GM19455 (cell line): ENCODE data around the gene TSPAN5.
"Not testable (repeated sequence)": the region's sequence is repeated elsewhere in the genome, so short reads cannot be mapped to it uniquely, and the experiment has no call there.

Experiments
- ATAC-seq: cut with Tn5 transposase; IDR thresholded peaks from one replicate; pipeline ENCODE4 v1.9.1; 2021; ENCODE audit not compliant: unreplicated experiment

The TSPAN5 gene

DNA sequence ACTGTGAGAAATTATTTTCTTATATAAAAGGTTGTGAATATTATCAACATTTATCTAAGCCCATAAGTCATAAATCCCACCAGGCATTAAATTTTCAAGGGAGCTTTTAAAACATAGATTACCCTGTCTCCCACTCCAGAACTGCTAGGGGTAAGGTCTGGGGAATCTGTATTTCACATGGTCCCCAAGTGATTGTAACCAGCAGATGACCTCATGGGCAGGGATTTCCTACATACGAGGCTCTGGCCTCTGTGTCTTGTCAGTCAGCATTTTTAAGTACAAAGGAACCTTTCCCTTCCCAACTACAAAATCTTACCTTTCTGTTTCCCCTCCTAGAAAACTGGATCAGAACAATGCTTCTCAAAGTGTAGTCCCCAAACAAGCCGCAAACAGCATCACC lies 188.6 kb downstream of the TSPAN5 start:
- ATAC-seq, result no peak

DNA sequence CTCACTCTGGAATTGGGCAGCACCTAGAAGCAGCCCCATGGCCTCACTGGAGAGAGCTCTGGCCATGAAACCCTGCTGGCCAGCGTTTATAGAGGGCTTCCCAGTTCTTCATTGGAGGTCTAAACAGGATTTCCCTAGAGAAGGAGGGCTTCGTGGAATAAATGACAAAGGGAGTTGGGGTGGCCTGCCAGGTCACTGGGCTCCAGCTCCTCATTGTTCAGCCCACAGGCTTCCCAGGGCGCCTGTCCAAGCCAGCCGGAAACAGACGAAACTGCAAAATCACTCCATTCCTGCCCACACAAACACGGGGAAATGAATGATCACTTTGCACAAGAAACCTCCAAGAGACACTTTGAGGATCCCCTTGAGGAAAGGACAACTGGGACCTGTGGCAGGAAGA lies 189.7 kb downstream of the TSPAN5 start:
- ATAC-seq, result no peak

DNA sequence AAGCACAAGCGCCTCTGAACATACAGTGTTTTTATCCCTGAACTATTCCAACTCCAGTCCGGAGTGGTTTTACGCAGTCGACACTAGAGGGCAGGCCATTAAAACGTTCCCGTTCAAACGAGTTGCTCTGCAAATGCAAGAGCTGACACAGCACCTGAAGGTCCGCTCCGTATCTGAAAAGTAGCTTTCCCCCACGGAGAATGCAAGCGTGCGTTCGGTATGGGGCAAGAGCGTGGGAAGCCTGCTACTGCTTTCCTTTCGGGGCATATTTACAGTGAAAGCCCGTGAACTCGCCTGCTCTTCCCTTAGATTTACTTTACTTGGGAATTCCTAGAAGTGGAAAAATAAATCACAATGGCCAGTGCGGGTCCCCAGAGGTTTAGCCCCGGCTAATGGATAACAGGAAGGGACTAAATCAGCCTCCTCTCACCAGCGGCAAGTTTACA lies 190.8 kb downstream of the TSPAN5 start:
- peak; percentile 97 for ATAC-seq

DNA sequence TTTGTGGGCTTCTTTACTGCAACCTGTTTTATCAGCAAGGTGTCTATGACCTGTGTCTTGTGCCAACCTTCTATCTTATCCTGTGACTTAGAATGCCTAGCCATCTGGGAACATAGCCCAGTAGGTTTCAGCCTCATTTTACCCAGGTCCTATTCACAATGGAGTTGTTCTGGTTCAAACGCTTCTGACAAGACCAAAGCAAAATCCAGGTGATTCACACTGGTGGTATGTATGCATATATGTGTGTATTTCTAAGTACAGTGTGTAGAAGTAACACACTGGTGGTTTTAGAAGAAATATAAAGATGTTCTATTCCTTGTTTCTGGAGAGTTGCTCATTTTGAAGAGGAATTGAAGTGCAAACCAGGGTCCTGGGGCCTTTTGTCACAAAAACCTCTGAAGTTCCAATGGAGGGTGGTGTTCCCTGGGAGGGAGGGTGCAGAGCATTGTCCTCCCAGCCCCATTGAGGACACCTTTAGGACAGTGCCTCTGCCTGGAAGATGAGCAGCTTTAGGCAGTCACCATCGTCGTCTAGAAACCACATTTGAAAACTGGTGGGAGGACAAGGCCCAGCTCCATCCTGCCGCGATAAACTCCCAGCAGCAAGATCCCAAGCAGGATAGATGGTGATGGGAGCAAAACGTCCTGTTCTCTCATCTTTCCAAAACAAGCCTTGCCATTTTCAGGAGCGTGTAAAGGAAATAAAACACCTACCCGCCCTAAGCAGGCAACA lies 191.4 kb downstream of the TSPAN5 start:
- peak; percentile 10 for ATAC-seq

DNA sequence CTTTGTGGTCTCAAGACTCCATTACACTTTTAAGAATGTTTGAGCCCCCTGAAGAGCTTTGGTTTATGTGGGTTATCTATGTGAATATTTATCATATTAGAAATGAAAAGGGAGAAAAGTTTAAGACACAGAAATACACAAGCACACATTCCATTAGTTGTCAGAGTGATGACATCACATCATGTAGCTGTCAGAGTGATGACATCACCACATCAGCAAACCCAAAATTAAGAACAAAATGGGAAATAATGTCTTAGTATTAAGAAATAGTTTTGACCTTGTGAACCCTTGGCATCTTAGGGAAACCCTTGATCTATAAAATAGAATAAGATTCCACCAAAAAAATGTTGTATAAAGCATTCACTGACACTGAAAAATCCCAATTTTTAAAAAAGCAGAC lies 195.9 kb downstream of the TSPAN5 start:
- ATAC-seq, result no peak

DNA sequence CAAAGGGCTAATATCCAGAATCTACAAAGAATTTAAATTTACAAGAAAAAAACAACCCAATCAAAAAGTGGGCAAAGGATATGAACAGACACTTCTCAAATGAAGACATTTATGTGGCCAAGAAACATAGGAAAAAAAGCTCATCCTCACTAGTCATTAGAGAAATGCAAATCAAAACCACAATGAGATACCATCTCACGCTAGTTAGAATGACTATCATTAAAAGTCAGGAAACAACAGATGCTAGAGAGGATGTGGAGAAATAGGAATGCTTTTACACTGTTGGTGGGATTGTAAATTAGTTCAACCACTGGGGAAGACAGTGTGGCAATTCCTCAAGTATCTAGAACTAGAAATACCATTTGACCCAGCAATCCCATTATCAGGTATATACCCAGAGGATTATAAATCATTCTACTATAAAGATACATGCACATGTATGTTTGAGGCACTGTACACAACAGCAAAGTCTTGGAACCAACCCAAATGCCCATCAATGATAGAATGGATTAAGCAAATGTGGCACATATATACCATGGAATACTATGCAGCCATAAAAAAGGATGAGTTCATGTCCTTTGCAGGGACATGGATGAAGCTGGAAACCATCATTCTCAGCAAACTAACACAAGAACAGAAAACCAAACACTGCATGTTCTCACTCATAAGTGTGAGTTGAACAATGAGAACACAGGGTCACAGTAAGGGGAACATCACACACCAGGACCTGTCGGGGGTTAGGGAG lies 197.1 kb downstream of the TSPAN5 start:
- ATAC-seq, result not testable (repeated sequence)

DNA sequence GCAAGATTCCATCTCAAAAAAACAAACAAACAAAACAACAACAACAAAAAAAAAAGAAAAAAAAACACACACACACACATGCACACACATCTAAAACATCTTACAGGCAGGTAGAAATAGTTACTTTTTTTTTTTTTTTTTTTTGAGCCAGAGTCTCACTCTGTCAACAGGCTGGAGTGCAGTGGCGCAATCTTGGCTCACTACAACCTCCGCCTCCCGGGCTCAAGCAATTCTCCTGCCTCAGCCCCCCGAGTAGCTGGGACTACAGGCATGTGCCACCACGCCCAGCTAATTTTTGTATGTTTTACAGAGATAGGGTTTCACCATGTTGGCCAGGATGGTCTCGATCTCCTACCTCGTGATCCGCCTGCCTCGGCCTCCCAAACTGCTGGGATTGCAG lies 201.0 kb downstream of the TSPAN5 start:
- not testable (repeated sequence) for ATAC-seq

DNA sequence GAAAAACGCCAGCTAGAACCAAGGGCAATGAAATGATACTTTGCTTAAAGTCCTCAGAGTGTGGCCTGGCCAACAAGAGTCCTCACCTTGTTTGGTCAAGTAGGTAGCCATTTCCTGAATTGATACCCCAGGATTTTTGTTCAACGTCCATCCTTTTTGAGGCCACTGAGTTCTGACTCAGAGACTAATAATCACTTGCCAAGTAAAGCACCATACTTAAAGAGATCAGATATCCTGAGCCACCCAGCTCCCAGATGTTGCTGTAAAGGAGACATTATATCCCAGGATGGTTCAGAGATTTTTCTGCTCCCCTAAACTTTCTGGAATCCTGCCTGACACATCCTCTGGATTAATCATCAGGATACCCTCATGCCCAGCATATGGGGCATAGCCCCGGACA lies 206.3 kb downstream of the TSPAN5 start:
- ATAC-seq, result no peak

DNA sequence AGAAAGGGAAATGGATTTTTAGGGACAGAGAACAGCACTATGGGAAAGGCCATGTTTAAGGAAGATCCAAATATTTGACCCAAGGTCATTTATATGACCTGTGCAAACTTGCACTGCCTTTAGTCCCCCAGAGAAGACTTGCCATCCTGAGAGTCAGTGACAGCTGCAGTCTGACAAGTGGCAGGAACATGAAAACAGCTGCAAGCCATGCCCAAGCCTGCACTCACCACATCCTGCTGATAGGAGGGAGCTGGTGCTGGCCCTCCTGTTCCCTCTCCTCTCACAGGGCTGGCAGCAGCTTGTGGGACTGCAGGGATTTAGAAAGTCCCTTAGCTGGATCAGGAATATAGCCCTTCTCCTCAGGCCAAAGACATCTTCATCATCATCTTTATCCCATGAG lies 209.5 kb downstream of the TSPAN5 start:
- no peak for ATAC-seq

DNA sequence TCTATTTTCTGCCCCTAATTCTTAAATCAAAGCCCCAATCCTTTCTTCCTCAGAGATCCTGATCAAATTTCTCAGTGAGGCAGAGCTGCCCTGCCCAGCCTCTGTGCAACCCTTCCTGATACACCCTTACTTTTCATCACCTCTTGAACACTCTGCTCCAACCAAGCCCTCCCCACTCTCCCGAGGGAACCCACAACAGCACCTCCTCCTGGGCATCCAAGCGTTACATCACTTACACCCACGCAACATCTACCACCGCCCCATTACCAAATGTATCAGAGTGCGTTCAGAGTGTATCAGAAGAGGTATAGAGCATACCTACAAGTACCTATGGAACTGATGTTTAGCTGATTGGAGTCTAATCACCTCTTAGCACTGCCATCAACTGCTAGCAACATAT lies 210.8 kb downstream of the TSPAN5 start:
- no peak for ATAC-seq

DNA sequence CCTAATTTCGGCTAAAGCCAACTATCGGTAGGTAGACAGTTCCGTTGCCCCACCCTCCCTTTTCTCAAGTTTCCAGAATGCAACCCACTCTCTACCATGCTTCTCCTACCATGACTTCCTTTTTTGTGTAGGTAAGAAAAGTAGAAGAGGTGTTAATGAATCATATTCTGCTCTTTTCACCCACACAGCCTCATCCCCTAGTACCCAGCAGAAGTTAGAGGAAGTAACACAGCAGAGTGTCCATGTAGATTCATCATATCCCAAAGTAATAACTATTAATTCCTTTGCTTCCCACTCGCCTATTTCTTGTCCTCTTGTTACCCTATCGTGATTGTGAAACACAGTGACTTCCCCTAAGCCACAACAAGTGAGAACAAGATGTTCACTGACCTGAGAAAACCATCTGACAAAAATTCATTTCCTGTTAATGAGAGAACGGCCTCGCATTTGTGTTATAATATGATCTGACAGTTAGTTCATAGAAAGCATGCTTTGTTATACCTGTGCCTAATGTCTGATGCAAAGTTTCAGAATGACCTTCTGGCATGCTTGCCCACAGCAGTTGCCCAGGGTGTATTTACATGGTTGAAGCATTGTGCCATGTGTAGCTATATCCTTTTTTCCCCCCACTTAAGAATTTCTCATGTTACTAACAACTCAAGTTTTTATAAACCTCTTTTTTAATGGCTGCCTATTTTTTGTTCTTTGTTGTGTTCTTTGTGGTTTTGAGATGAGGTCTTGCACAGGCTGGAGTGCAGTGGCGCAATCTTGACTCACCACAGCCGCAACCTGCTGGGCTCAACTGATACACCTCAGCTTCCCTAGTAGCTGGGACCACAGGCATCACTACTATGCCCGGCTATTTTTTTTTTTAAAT lies 211.7 kb downstream of the TSPAN5 start:
- peak; percentile 79 for ATAC-seq

DNA sequence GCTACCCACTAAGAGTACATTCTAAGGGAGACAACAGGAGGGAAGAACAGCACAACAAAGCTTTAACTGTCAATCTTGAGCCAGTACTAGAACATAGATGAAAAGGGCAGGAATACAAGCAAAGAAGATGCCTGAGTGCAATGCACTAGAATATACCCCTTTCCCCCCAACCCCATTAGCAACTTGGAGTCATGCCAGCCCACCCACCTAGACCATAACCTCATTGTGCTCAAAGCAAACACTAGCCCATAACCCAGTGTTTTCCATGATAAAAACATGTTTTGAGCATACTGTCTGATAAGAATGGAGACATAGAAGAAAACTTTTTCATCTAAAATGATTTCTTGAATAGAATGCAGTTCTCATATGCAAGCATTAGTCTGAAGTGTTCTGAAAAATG lies 214.0 kb downstream of the TSPAN5 start:
- no peak for ATAC-seq

DNA sequence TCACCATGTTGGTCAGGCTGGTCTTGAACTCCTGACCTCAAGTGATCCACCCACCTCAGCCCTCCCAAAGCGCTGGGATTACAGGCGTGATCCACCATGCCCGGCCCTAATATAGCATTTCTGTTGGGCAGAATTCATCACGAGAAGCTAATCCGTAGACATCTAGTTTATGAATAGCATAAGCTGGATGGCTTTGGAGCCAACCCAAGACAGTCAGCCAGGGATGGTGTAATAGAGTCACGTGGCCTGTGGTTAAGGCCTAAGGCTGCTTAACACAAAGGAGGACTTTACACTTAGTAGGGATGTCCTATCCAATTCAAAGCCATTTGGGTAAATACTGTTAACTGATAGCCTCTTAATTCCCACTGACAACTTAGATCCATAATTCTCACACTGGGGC lies 223.6 kb downstream of the TSPAN5 start:
- ATAC-seq, result no peak

DNA sequence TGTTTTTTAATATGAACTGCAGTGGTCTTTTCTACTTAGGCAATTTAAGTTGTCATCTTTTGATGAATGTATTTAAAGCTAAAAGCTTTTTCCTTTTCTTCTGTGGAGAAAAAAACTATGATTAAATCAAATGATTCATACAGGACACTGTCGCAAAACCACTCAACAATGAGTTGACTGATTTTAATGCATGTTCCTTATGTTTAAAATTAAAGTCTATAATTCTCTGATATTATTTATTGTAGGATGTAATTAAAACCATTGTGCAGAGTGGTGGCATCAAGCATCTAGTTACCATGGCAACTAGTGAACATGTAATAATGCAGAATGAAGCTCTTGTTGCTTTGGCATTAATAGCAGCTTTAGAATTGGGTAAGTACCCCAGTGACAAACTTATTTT lies 224.7 kb downstream of the TSPAN5 start:
- ATAC-seq, result no peak

DNA sequence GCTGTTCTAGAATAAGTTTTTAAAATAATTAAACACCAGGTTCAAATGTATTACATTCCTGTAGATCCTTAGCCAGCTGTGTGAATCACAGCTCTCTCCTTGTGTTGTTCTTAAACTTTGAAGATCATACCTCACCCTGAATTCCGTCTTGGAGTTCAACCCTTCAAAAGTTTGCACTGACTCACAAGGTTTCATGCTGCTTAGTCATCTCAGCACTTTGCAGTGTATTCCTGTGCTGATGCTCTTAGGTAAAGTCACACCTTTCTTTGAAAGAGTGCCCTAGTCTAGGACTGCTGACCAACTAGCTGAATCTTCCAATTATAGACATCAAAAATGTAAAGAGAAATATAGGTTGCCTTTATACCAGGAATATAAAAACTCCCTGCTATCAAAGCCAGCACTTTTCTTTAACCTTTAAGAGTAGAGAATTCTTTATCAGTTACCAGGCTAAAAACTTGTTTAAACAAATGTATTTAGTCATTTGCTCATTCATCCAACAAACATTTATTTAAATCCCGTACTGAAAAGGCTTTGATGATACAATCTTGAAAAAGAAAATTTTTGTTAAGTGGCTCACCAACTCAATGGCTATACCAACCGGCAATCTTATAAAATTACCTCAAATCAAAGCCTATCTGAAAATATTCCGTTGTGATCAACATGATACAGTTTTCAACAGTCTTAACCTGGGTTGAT lies 227.6 kb downstream of the TSPAN5 start:
- no peak for ATAC-seq

DNA sequence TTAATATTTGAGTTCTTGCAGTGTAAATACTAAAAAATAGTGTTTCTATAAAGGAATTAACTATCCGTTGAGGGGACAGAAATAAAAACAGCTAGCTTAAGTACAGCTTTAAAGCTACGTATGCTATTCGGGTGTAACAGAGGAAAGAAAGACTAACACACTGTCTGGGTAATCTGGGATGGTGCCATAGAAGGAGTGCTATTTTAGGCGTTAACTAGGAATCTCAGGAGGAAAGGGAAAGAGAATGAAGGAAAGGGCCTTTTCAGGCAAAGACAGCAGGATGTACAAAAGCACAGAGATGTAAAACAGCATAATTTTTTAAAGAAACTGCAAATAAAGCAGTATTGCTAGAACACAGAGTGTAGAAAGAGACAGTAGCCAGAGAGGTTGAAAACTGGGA lies 235.4 kb downstream of the TSPAN5 start:
- ATAC-seq, result no peak

DNA sequence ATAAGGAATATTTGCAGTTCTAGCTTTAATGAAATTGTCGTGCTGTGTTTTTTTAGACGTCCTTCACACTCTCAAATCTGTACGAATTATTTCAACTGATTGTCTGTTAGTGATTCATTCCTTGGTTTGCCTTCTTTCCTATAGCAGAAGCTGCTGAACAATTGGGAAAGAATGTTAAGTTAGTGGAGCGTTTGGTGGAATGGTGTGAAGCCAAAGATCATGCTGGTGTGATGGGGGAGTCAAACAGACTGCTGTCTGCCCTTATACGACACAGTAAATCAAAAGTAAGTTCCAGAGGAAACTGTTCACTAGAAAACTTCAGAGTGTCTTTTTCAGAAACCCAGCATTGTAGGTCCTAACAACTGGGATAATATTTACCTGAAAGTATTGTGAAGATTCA lies 237.3 kb downstream of the TSPAN5 start:
- ATAC-seq, result no peak
